Peyer's patch (tissue), 4 donors: ENCODE data around the gene CD44. TPM values are rescaled to one million over a fixed set of nuclear protein-coding genes. Genes with fewer than 3 reads are reported as not detected.

ENCODE experiments used
- DNase-seq, 3 donors: peaks; one replicate each; pipeline ENCODE4 v3.0.0-alpha.2; 2017 to 2019
- H3K27ac ChIP-seq, 4 donors: fragments of 200-600 bp; sonication (generic); one replicate each; pipeline ENCODE4 v1.5.1; 2016 to 2019
- H3K27me3 ChIP-seq, 2 donors: fragments of 200-600 bp; sonication (generic); one replicate each; pipeline ENCODE4 v1.5.1; 2019
- H3K36me3 ChIP-seq, 3 donors: fragments of 200-600 bp; sonication (generic); one replicate each; pipeline ENCODE4 v1.5.1; 2016 to 2019
- H3K4me1 ChIP-seq, 4 donors: fragments of 200-600 bp; sonication (generic); one replicate each; pipeline ENCODE4 v1.5.1; 2016 to 2019
- H3K4me3 ChIP-seq, 4 donors: fragments of 200-600 bp; sonication (generic); 1 replicate in 3 of 4; 2 replicates in 1 of 4; pipeline ENCODE4 v1.5.1; 2016 to 2019; ENCODE audit warnings: mild to moderate bottlenecking in 1 of 4
- H3K9me3 ChIP-seq, 4 donors: fragments of 200-600 bp; sonication (generic); one replicate each; pipeline ENCODE4 v1.5.1; 2016 to 2019; ENCODE audit warnings: mild to moderate bottlenecking in 1 of 4
- POLR2A ChIP-seq, 2 donors: fragments of 450-650 bp; IDR thresholded peaks; one replicate each; pipeline ENCODE4 v1.5.1; 2017; ENCODE audit warnings: antibody characterized with exemption in 2 of 2, mild to moderate bottlenecking in 2 of 2, moderate library complexity in 2 of 2
- total RNA-seq, 4 donors: library from RNA; depleted of rRNA; stranded (reverse); fragments of >200 nt; gene quantifications; one replicate each; pipeline ENCODE4 v1.1.0, GENCODE V29; 2016
- TF ChIP-seq, protein P1 (sequence below), 6 experiments: fragments of 450-650 bp in 4 of 6; fragments of 200-600 bp in 2 of 6; sonication (generic) in 1 of 6; IDR thresholded peaks; one replicate each; pipeline ENCODE4 v1.5.1; 2017 to 2019; ENCODE audit warnings: antibody characterized with exemption in 6 of 6, mild to moderate bottlenecking in 3 of 6, moderate library complexity in 1 of 6

Gene CD44
- total RNA-seq, 4 donors from 2014 or later = 71.6 to 412 (median 130) TPM

- Histone ChIP-seq H3K4me3 (no peak overlapping the region), H3K27me3 (no peaks in the 10 kb centered on the region), H3K27ac (no peak overlapping the region), H3K9me3 (no peaks in the 10 kb centered on the region), H3K4me1 (no peaks in the 10 kb centered on the region), H3K36me3 (no peaks in the 10 kb centered on the region)
- TF ChIP-seq, protein P1, sequence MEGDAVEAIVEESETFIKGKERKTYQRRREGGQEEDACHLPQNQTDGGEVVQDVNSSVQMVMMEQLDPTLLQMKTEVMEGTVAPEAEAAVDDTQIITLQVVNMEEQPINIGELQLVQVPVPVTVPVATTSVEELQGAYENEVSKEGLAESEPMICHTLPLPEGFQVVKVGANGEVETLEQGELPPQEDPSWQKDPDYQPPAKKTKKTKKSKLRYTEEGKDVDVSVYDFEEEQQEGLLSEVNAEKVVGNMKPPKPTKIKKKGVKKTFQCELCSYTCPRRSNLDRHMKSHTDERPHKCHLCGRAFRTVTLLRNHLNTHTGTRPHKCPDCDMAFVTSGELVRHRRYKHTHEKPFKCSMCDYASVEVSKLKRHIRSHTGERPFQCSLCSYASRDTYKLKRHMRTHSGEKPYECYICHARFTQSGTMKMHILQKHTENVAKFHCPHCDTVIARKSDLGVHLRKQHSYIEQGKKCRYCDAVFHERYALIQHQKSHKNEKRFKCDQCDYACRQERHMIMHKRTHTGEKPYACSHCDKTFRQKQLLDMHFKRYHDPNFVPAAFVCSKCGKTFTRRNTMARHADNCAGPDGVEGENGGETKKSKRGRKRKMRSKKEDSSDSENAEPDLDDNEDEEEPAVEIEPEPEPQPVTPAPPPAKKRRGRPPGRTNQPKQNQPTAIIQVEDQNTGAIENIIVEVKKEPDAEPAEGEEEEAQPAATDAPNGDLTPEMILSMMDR (IDR thresholded peaks at IDR 0.05) = no peak
- no peak for TF ChIP-seq POLR2A (IDR thresholded peaks at IDR 0.05)
- no peak for DNase-seq
Measured at GRCh38 chr11:35238882-35239281, 99.9 kb downstream of the CD44 start.

- Histone ChIP-seq H3K4me1 (no peaks in the 10 kb centered on the region), H3K9me3 (no peaks in the 10 kb centered on the region)
Measured at GRCh38 chr11:35239471-35240075, 100.6 kb downstream of the CD44 start.

GRCh38 chr11:35241083-35241482 lies 102.1 kb downstream of the CD44 start:
- TF ChIP-seq, protein P1 (IDR thresholded peaks at IDR 0.05) = no peak
- TF ChIP-seq POLR2A (IDR thresholded peaks at IDR 0.05) = no peak
- no peak for DNase-seq
- no peak overlapping the region for H3K27ac ChIP-seq
- H3K36me3 ChIP-seq = no peaks in the 10 kb centered on the region
- no peak overlapping the region for H3K4me3 ChIP-seq
- H3K4me1 ChIP-seq = no peaks in the 10 kb centered on the region
- H3K9me3 ChIP-seq = no peaks in the 10 kb centered on the region
- no peaks in the 10 kb centered on the region for H3K27me3 ChIP-seq

More at GRCh38 chr11:35239471-35240075, 100.6 kb downstream of the CD44 start:
- no peaks in the 10 kb centered on the region for H3K36me3 ChIP-seq
- DNase-seq = no peak
- no peaks in the 10 kb centered on the region for H3K27me3 ChIP-seq
- TF ChIP-seq, protein P1 (IDR thresholded peaks at IDR 0.05) = no peak
- TF ChIP-seq POLR2A (IDR thresholded peaks at IDR 0.05) = no peak
- H3K27ac ChIP-seq = no peak overlapping the region
- H3K4me3 ChIP-seq = no peak overlapping the region

DNA sequence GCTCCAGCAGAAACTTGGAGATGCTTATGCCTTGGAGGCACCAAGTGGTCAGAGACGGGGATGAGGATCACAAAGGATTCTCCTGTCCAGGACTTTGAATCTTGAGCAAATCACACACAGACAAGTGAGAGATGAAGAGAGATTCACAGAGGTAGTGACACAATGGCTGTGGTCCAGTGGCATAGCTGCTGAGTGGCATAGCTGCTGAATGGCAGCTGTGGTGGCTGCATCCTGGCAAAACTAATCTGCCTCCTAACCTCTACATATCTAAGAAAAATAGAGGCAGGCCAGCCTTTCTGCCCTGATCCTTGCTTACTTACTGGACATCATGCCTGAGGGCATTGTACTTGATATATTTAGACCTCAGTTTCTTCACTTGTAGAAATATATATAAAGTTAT lies 102.6 kb downstream of the CD44 start:
- TF ChIP-seq, protein P1 (IDR thresholded peaks at IDR 0.05) = no peak
- TF ChIP-seq POLR2A (IDR thresholded peaks at IDR 0.05) = no peak
- no peaks in the 10 kb centered on the region for H3K9me3 ChIP-seq

GRCh38 chr11:35242412-35243242 lies 103.7 kb downstream of the CD44 start:
- TF ChIP-seq POLR2A (IDR thresholded peaks at IDR 0.05) = no peak
- TF ChIP-seq, protein P1 (IDR thresholded peaks at IDR 0.05) = no peak
- no peaks in the 10 kb centered on the region for H3K36me3 ChIP-seq
- H3K4me1 ChIP-seq = no peaks in the 10 kb centered on the region
- H3K9me3 ChIP-seq = no peaks in the 10 kb centered on the region
- H3K27ac ChIP-seq = no peak overlapping the region
- no peak for DNase-seq
- H3K4me3 ChIP-seq = no peak overlapping the region
- no peaks in the 10 kb centered on the region for H3K27me3 ChIP-seq

More for the DNA sequence above, 102.6 kb downstream of the CD44 start:
- Histone ChIP-seq H3K27ac (no peak overlapping the region), H3K4me3 (no peak overlapping the region), H3K36me3 (no peaks in the 10 kb centered on the region), H3K4me1 (no peaks in the 10 kb centered on the region), H3K27me3 (no peaks in the 10 kb centered on the region)
- no peak for DNase-seq
